ENCODE data around the gene SIX5. TPM values are rescaled to one million over a fixed set of nuclear protein-coding genes. Genes with fewer than 3 reads are reported as not detected.

SIX5 gene
- total and polyA plus RNA-seq, 12 donors: 15.5 to 29.3 (median 21.3) TPM

DNA sequence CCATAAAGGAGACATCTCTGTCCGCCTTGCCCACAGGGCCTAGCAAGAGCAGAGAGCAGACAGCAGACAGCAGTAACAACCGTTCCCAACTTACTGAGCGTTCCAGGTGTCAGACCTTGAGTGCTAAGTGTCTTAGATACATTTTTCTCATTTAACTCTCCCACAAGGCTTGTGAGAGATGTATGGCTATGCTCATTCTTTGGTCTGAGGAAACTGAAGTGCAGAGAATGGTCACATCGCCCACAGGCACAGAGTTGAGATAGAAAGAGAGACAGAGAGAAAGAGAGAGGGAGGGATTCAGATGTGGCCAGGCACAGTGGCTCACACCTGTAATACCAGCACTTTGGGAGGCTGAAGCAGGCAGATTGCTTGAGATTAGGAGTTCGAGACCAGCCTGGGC is 21.5 kb downstream of the SIX5 start:
- H3K4me3 ChIP-seq: no peak overlapping the region
- TF ChIP-seq, protein P1, sequence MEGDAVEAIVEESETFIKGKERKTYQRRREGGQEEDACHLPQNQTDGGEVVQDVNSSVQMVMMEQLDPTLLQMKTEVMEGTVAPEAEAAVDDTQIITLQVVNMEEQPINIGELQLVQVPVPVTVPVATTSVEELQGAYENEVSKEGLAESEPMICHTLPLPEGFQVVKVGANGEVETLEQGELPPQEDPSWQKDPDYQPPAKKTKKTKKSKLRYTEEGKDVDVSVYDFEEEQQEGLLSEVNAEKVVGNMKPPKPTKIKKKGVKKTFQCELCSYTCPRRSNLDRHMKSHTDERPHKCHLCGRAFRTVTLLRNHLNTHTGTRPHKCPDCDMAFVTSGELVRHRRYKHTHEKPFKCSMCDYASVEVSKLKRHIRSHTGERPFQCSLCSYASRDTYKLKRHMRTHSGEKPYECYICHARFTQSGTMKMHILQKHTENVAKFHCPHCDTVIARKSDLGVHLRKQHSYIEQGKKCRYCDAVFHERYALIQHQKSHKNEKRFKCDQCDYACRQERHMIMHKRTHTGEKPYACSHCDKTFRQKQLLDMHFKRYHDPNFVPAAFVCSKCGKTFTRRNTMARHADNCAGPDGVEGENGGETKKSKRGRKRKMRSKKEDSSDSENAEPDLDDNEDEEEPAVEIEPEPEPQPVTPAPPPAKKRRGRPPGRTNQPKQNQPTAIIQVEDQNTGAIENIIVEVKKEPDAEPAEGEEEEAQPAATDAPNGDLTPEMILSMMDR (IDR thresholded peaks at IDR 0.05): no peak
- H3K27me3 ChIP-seq: peaks cover 0 to 14% (median 0%) of the 10 kb centered on the region in 7 donors
- 89 to 92% methylated on average over 5 of the region's 5 CpGs for WGBS, 2 donors
- DNase-seq (no peak), ATAC-seq (no peak)
- no peak overlapping the region for H3K27ac ChIP-seq
- H3K9me3 ChIP-seq: no peaks in the 10 kb centered on the region
- H3K4me1 ChIP-seq: no peaks in the 10 kb centered on the region
- intact Hi-C loops (cut with DNase I): no loop called here
- no peaks in the 10 kb centered on the region for H3K36me3 ChIP-seq

DNA sequence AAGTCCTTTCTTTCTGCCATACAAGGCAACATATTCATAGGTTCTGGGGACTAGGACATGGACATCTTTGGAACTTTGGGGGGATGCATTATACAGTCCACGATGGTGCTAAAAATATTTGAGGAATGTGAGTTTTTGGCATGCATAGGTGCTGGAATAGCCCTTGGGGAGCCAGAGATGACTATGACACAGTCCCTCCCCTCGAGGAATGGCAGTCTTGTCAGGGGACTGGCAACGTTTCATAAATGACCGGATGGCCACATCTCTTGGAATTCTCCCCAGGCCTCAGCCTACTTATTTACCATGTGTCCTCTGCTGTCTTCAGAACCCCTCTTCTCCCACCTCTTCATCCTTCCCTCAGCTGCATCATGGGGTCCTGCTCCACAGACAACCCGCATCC is 22.2 kb downstream of the SIX5 start:
- H3K36me3 ChIP-seq: no peaks in the 10 kb centered on the region
- peaks cover 0 to 19% (median 0%) of the 10 kb centered on the region in 7 donors for H3K27me3 ChIP-seq
- TF ChIP-seq, protein P1 (IDR thresholded peaks at IDR 0.05): no peak
- no peak overlapping the region for H3K4me3 ChIP-seq
- ATAC-seq (no peak), DNase-seq (no peak)
- no peaks in the 10 kb centered on the region for H3K9me3 ChIP-seq
- no peaks in the 10 kb centered on the region for H3K4me1 ChIP-seq
- WGBS, 2 donors: 52 to 59% methylated on average over 5 of the region's 5 CpGs
- no peak overlapping the region for H3K27ac ChIP-seq
- intact Hi-C loops (cut with DNase I): no loop called here

DNA sequence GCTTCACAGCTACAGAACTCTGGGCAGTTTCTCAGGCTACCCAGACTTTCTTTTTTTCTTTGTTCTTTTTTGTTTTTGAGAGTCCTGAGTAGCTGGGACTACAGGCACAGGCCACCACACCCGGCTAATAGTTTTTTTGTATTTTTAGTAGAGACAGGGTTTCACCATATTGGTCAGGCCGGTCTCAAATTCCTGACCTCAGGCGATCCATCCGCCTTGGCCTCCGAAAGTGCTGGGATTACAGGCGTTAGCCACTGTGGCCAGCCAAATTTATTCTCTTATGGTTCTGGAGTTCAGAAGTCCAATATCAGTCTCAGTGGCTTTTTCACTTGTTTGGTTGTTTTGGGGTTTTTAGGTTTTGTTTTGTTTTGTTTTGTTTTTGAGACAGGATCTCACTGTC is 23.4 kb downstream of the SIX5 start:
- Histone ChIP-seq H3K4me3 (no peak overlapping the region), H3K4me1 (no peaks in the 10 kb centered on the region), H3K27me3 (peaks cover 0 to 19% (median 0%) of the 10 kb centered on the region in 7 donors), H3K27ac (no peak overlapping the region), H3K9me3 (no peaks in the 10 kb centered on the region), H3K36me3 (no peaks in the 10 kb centered on the region)
- intact Hi-C loops (cut with DNase I): no loop called here
- TF ChIP-seq, protein P1 (IDR thresholded peaks at IDR 0.05): no peak
- ATAC-seq (no peak), DNase-seq (no peak)
- 91 to 94% methylated on average over 6 of the region's 6 CpGs for WGBS, 2 donors

DNA sequence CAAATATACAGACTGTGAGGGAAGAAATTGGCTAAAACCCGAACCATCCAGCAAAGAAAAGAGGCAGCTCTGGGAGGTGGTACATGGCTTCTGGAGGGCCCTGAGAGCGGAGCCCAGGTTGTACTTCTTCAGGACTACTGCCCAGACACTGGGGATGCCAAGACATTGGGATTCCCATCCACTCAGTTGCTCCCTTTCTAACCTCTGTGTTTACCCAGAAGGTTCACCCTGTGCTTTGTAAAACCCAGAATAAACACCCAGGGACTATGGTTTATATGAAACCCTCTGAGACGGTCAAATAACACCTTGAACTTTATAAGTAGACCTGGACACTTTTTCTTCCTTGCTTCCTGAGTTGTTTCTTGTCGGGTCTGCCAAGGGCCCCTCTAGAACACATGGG is 26.1 kb downstream of the SIX5 start:
- no peak for DNase-seq
- TF ChIP-seq, protein P1 (IDR thresholded peaks at IDR 0.05): no peak
- no peak for ATAC-seq
- Histone ChIP-seq H3K9me3 (no peaks in the 10 kb centered on the region), H3K4me1 (no peaks in the 10 kb centered on the region), H3K4me3 (no peak overlapping the region), H3K36me3 (no peaks in the 10 kb centered on the region), H3K27ac (no peak overlapping the region), H3K27me3 (peaks cover 0 to 19% (median 0%) of the 10 kb centered on the region in 7 donors)
- WGBS, 2 donors: 79% methylated on average over 4 of the region's 4 CpGs
- intact Hi-C loops (cut with DNase I): no loop called here

All from heart right ventricle (tissue), 16 donors.